Upper lobe of left lung (tissue), 4 donors: ENCODE data around the gene TGDS.

ENCODE experiments used
- EP300 ChIP-seq, 4 donors: sonication (generic); formaldehyde crosslinking; IDR thresholded peaks; one replicate each; pipeline ENCODE4 v1.5.1; 2017; ENCODE audit warnings: antibody characterized with exemption in 4 of 4, control low read depth in 2 of 4
- POLR2A ChIP-seq, 4 donors: fragments of 450-650 bp; IDR thresholded peaks; one replicate each; pipeline ENCODE4 v1.5.1; 2016 to 2017; ENCODE audit warnings: antibody characterized with exemption in 4 of 4, mild to moderate bottlenecking in 2 of 4
- POLR2AphosphoS5 ChIP-seq, 2 donors: sonication (generic); formaldehyde crosslinking; IDR thresholded peaks; one replicate each; pipeline ENCODE4 v1.5.1; 2017; ENCODE audit warnings: antibody characterized with exemption in 2 of 2
- TF ChIP-seq, protein P1 (sequence below), 6 experiments: fragments of 450-650 bp in 4 of 6; fragments of 200-600 bp in 2 of 6; sonication (generic) in 2 of 6; IDR thresholded peaks; one replicate each; pipeline ENCODE4 v1.5.1; 2016 to 2019; ENCODE audit warnings: antibody characterized with exemption in 6 of 6

DNA sequence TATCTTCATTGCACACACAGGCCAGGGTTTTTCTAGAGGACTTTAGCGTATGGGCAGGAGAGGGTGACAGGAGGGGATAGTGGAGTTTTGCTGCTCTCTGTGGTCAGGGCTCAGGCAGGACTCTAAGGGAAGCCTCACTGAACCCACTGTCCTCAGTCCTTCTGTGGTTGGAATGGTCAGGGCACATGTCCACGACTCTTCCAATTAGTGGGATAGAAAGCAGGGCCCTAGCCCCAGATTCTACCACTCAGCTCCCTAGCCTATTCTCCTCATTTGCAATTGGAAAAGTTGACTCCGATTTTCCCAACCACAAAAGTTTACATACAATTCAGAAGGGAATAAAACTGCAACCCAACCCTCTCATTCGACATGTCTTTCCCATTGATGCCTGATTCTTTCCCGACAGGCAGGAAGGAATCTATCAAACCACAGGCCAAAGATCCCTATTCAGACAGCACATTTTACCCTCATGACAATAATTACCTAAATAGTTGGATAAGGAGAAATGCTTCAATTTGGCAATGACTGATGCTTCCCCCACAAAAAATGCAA, 38.2 kb downstream of the TGDS start:
- TF ChIP-seq, protein P1, sequence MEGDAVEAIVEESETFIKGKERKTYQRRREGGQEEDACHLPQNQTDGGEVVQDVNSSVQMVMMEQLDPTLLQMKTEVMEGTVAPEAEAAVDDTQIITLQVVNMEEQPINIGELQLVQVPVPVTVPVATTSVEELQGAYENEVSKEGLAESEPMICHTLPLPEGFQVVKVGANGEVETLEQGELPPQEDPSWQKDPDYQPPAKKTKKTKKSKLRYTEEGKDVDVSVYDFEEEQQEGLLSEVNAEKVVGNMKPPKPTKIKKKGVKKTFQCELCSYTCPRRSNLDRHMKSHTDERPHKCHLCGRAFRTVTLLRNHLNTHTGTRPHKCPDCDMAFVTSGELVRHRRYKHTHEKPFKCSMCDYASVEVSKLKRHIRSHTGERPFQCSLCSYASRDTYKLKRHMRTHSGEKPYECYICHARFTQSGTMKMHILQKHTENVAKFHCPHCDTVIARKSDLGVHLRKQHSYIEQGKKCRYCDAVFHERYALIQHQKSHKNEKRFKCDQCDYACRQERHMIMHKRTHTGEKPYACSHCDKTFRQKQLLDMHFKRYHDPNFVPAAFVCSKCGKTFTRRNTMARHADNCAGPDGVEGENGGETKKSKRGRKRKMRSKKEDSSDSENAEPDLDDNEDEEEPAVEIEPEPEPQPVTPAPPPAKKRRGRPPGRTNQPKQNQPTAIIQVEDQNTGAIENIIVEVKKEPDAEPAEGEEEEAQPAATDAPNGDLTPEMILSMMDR (IDR thresholded peaks at IDR 0.05): no peak
- no peak for TF ChIP-seq POLR2AphosphoS5 (IDR thresholded peaks at IDR 0.05)
- TF ChIP-seq POLR2A (IDR thresholded peaks at IDR 0.05): no peak
- TF ChIP-seq EP300 (IDR thresholded peaks at IDR 0.05): no peak
